ENCODE measurements around the gene EFS.
"Not testable (repeated sequence)": the region's sequence is repeated elsewhere in the genome, so short reads cannot be mapped to it uniquely, and the experiment has no call there.

EFS gene

DNA sequence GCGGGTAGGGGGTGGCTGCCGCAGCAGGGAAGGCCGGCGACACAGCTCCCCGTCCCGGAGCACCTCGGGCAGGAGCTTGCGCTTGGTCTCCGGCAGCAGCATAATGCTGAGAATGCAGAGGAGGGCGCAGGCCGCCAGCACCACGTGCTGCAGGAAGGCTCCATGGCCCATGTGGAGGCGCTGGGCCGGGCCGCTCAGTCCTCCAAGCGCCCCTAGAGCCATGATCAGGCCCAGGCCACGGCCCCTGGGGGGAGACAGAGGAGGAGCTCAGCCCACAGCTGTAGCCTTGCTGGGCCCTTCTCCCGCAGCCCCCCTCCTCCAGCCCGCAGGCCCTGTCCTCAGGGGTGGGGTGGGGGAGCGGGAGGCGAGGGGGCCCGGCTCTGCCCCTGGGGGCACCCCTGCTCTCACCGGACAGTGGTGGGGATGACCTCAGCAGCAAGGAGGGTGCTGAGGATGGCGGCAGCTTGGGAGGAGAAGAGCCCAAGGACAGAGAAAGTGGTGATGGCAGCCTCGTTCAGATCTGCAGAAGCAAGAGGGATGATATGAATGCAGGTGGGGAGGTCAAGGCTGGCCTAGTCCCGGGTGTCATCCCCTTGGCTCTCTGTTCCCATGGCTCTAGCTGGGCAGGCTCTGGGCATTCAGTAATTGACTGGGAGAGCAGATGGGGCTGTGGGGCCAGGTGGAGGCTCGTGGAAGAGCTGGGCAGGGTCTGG is 18.1 kb downstream of the EFS start:
- Mint-ChIP-seq H3K4me3 (no peak overlapping the region), H3K36me3 (no peaks in the 10 kb centered on the region), H3K9me3 (no peaks in the 10 kb centered on the region), H3K27ac (no peak overlapping the region), H3K4me1 (peaks cover 11% of the 10 kb centered on the region)
- DNase-seq (ENCODE audit: low spot score in 2 of 2) (no peak), ATAC-seq (peak; percentile 5)

DNA sequence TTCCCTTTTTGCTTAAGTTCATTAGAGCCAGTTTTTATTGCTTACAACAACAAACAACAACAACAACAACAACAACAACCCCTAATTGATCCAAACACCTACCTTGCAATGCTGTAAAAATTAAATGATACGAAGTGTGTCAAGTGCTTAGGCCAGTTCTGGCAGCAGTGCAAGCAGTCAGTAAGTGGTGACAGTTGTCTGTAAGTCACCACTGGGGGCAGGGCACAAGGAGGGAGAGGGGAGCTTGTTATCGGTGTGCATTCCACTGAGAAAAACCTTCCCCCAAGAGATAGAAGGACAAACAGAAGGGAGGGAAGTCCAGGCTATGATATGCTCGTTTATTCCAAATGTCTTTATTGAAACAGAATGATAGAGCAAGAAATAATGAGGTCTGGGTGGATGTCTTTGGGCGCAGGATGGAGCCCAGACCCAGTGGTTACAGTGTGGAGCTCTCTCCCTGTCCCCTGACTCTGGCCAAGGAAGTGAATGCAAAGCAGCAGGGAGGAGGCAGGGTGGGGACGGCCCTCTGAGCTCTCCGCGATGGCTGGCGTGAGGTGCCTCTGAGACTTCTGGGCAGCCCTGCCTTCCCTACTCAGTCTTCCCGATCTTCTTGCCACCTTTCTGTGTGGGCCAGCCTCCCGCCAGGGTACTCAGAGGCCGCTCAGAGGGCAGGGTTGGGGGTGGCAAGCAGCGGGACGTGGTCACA is 18.8 kb downstream of the EFS start:
- Mint-ChIP-seq H3K4me3 (no peak overlapping the region), H3K27ac (no peak overlapping the region), H3K4me1 (peaks cover 8% of the 10 kb centered on the region), H3K9me3 (no peaks in the 10 kb centered on the region), H3K36me3 (no peaks in the 10 kb centered on the region)
- ATAC-seq (no peak), DNase-seq (ENCODE audit: low spot score in 2 of 2) (no peak)

GRCh38 chr14:23344481-23344880 is 20.5 kb downstream of the EFS start:
- Mint-ChIP-seq H3K9me3 (no peaks in the 10 kb centered on the region), H3K27ac (no peak overlapping the region), H3K36me3 (no peaks in the 10 kb centered on the region), H3K4me3 (no peak overlapping the region), H3K4me1 (no peaks in the 10 kb centered on the region)
- DNase-seq (ENCODE audit: low spot score in 2 of 2) (no peak), ATAC-seq (no peak)

- DNase-seq (ENCODE audit: low spot score in 2 of 2) (no peak), ATAC-seq (no peak)
- H3K4me1 Mint-ChIP-seq, result no peaks in the 10 kb centered on the region
- no peaks in the 10 kb centered on the region for H3K36me3 Mint-ChIP-seq
- no peak overlapping the region for H3K4me3 Mint-ChIP-seq
- no peak overlapping the region for H3K27ac Mint-ChIP-seq
- H3K9me3 Mint-ChIP-seq, result no peaks in the 10 kb centered on the region
These were observed 25.3 kb downstream of the EFS start for GRCh38 chr14:23339506-23340268.

GRCh38 chr14:23335623-23336022 is 29.3 kb downstream of the EFS start:
- Mint-ChIP-seq H3K4me1 (no peaks in the 10 kb centered on the region), H3K27ac (no peak overlapping the region), H3K9me3 (no peaks in the 10 kb centered on the region), H3K36me3 (no peaks in the 10 kb centered on the region), H3K4me3 (no peak overlapping the region)
- ATAC-seq (no peak), DNase-seq (ENCODE audit: low spot score in 2 of 2) (no peak)

DNA sequence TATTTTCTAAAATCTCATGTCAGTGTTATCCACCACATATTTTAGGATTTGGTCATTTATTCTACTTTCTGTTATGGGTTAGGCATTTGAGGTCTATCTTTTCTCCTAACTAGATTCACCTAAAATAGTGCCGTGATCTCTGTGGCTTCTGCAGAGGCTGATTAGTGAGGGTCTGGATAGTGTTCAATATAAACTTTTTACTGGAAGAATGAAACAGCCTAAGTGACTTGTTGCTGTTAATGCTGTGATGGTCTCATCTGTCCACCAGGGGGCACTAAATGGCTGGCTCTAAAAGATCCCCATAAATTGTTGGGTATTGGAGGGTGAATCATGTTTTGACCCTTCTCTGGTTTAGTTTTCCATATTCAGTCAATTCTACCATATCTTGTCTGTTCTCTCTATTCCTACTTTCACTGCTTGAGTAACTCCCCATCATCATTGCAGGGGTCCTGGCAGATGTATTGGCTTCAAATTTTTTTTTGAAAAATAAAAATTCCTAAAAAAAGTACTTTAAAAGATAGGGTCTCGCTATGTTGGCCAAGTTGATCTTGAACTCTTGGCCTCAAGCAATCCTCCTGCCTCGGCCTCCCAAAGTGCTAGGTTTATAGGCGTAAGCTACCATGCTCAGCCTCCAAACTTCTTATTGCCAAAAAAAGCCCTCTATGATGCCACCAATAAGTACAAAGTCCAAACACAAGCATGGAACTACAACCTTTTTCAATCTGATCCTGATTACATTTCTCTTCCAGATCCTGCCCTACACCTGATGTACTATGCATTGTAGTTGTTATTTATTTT is 36.8 kb downstream of the EFS start:
- ATAC-seq (peak; percentile 79), DNase-seq (ENCODE audit: low spot score in 2 of 2) (peak; percentile 37 to 77)
- Mint-ChIP-seq H3K36me3 (peaks cover 41% of the 10 kb centered on the region), H3K4me3 (no peak overlapping the region), H3K4me1 (peaks cover 6% of the 10 kb centered on the region), H3K9me3 (no peaks in the 10 kb centered on the region), H3K27ac (no peak overlapping the region)

DNA sequence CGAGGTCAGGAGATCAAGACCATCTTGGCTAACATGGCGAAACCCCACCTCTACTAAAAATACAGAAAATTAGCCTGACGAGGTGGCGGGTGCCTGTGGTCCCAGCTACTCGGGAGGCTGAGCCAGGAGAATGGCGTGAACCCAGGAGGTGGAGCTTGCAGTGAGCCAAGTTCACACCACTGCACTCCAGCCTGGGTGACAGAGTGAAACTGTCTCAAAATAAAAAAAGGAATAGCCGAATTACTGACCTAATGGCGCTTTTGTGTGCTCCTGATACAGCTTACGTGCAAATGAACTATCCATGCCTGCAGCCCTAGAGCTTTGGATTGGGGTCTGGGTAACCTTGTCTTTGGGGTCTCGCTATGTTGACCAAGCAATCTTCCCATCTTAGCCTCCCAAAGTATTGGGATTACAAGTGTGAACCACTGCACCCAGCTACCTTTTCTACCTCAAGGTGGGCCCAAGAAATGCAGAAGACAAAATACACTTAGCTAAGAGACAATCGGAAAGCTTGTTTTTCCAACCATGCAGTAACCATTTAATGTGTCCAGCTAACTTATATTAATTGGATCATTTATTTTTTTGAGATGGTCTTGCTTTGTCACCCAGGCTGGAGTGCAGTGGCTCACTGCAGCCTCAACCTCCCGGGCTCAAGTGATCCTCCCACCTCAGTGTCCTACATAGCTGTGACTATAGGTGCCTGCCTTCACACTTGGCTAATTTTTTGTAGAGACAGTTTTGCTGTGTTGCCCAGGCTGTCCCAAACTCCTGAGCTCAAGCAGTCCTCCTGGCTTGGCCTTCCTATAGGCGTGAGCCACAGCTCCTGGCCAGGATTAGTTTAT is 38.3 kb downstream of the EFS start:
- no peak for ATAC-seq
- peaks cover 14% of the 10 kb centered on the region for H3K4me1 Mint-ChIP-seq
- DNase-seq (ENCODE audit: low spot score in 2 of 2), result no peak
- peaks cover 55% of the 10 kb centered on the region for H3K36me3 Mint-ChIP-seq
- H3K27ac Mint-ChIP-seq, result peak overlapping the region; percentile 26
- no peak overlapping the region for H3K4me3 Mint-ChIP-seq
- H3K9me3 Mint-ChIP-seq, result no peaks in the 10 kb centered on the region

DNA sequence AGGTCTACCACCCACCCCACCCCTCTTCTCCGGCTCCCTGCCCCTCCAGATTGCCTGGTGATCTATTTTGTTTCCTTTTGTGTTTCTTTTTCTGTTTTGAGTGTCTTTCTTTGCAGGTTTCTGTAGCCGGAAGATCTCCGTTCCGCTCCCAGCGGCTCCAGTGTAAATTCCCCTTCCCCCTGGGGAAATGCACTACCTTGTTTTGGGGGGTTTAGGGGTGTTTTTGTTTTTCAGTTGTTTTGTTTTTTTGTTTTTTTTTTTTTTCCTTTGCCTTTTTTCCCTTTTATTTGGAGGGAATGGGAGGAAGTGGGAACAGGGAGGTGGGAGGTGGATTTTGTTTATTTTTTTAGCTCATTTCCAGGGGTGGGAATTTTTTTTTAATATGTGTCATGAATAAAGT is 39.2 kb downstream of the EFS start:
- H3K27ac Mint-ChIP-seq, result peak overlapping the region; percentile 26
- ATAC-seq; DNase-seq (ENCODE audit: low spot score in 2 of 2); H3K4me3 Mint-ChIP-seq; H3K9me3 Mint-ChIP-seq: not testable (repeated sequence)
- peaks cover 15% of the 10 kb centered on the region for H3K4me1 Mint-ChIP-seq
- peaks cover 62% of the 10 kb centered on the region for H3K36me3 Mint-ChIP-seq

DNA sequence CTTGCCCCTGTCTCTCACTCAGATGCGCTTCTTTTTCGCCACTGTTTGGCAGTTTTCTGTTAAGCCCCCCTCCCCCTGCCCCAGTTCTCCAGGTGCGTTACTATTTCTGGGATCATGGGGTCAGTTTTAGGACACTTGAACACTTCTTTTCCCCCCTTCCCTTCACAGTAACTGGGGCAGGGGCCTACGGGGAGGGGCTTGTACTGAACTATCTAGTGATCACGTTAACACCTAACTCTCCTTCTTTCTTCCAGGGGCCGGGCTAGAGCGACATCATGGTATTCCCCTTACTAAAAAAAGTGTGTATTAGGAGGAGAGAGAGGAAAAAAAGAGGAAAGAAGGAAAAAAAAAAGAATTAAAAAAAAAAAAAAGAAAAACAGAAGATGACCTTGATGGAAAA is 40.0 kb downstream of the EFS start:
- Mint-ChIP-seq H3K4me1 (peaks cover 22% of the 10 kb centered on the region), H3K9me3 (no peaks in the 10 kb centered on the region), H3K27ac (no peak overlapping the region), H3K4me3 (no peak overlapping the region), H3K36me3 (peaks cover 67% of the 10 kb centered on the region)
- DNase-seq (ENCODE audit: low spot score in 2 of 2), result no peak
- no peak for ATAC-seq

DNA sequence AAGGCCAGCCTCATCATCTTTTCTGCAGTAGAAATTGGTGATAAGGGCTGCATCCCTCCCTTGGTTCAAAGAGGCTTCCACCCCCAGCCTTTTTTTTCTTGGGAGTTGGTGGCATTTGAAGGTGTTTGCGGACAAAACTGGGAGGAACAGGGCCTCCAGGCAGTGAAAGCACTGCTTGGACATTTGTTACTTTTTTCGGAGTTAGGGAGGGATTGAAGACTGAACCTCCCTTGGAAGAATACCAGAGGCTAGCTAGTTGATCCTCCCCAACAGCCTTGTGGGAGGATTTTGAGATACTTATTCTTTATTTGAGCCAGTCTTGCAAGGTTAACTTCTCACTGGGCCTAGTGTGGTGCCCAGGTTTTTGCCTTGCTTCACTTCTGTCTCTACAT is 40.5 kb downstream of the EFS start:
- H3K27ac Mint-ChIP-seq, result no peak overlapping the region
- ATAC-seq (no peak), DNase-seq (ENCODE audit: low spot score in 2 of 2) (no peak)
- H3K4me1 Mint-ChIP-seq, result peaks cover 28% of the 10 kb centered on the region
- H3K36me3 Mint-ChIP-seq, result peaks cover 67% of the 10 kb centered on the region
- H3K9me3 Mint-ChIP-seq, result no peaks in the 10 kb centered on the region
- H3K4me3 Mint-ChIP-seq, result no peak overlapping the region

GRCh38 chr14:23323838-23324454 is 41.0 kb downstream of the EFS start:
- Mint-ChIP-seq H3K36me3 (peaks cover 67% of the 10 kb centered on the region), H3K9me3 (no peaks in the 10 kb centered on the region), H3K4me3 (no peak overlapping the region), H3K4me1 (peaks cover 29% of the 10 kb centered on the region), H3K27ac (no peak overlapping the region)
- DNase-seq (ENCODE audit: low spot score in 2 of 2) (no peak), ATAC-seq (no peak)

DNA sequence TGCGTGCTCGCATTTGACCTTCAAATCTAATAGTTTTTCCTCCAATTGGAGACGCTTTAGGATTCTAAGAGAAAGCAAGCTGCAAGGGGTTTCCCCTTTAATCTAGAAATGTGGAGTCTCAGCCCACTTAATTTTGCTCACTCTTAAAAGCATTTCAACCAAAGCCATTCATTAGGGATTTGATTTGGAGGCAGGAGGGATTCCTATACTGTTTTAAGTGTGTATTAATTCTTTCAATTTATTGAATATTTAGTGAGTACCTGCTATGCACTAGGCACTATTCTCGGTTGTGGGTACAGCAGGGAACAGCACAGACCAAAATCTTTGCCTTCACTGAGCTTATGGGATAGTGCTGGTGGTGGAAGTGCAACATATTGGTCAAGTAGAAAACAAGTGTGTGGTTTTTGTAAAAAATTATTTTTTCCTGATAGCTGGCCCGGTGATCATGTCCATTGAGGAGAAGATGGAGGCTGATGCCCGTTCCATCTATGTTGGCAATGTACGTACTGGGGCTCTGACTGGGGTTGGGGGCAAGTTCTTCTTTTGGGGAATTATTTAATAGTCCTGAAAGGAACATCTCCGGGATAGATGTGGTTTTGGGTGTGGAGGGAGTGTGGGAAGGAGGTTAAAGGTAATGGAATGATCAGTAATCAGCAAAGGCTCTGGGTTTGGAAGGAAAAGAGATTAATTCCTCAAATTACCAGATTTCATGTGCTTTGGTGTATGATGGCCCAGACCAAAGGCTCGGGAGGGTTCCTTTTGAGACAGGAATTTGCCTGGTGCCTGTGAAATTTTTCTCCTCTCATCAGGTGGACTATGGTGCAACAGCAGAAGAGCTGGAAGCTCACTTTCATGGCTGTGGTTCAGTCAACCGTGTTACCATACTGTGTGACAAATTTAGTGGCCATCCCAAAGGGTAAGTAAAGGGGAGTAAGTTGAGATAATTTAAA is 42.1 kb downstream of the EFS start:
- DNase-seq (ENCODE audit: low spot score in 2 of 2), result no peak
- H3K4me1 Mint-ChIP-seq, result peaks cover 29% of the 10 kb centered on the region
- peak overlapping the region; percentile 83 for H3K27ac Mint-ChIP-seq
- no peak for ATAC-seq
- H3K36me3 Mint-ChIP-seq, result peaks cover 67% of the 10 kb centered on the region
- no peaks in the 10 kb centered on the region for H3K9me3 Mint-ChIP-seq
- peak overlapping the region; percentile 86 for H3K4me3 Mint-ChIP-seq

All from stimulated activated effector memory CD8-positive, alpha-beta T cell treated with anti-CD3 and anti-CD28 coated beads, Interleukin-12 subunit alpha, Interleukin-12 subunit beta, amount 100 ng/mL, for 72 hours (primary cell).